ENCODE data around the gene SMCHD1. TPM values are rescaled to one million over a fixed set of nuclear protein-coding genes. Genes with fewer than 3 reads are reported as not detected.

The SMCHD1 gene
- total and polyA plus RNA-seq, 4 donors = 4.4 to 49.0 (median 25.4) TPM

GRCh38 chr18:2823966-2824365 is 168.4 kb downstream of the SMCHD1 start (continued):
- TF ChIP-seq HNF4G (IDR thresholded peaks at IDR 0.05) (no peak), EGR1 (IDR thresholded peaks at IDR 0.05; ENCODE audit: low read depth in 2 of 2) (no peak), RXRA (IDR thresholded peaks at IDR 0.05) (no peak), TAF1 (conservative IDR thresholded peaks at IDR 0.05) (no peak)

- no peaks in the 10 kb centered on the region for H3K27me3 ChIP-seq (ENCODE audit: control insufficient read depth in 4 of 4, insufficient read depth in 4 of 4, low read length in 3 of 4)
- DNase-seq (ENCODE audit: low spot score) = no peak
- H3K36me3 ChIP-seq (ENCODE audit: control insufficient read depth in 4 of 4, insufficient read depth in 3 of 4, low read depth in 1 of 4, low read length in 3 of 4) = no peaks in the 10 kb centered on the region
- no peaks in the 10 kb centered on the region for H3K9me3 ChIP-seq (ENCODE audit: control insufficient read depth in 4 of 4, low read length in 3 of 4)
- TF ChIP-seq HNF4A (conservative IDR thresholded peaks at IDR 0.05) (no peak), EGR1 (IDR thresholded peaks at IDR 0.05; ENCODE audit: low read depth in 2 of 2) (no peak), ZBTB33 (IDR thresholded peaks at IDR 0.05) (no peak), SP1 (IDR thresholded peaks at IDR 0.05) (no peak), FOXA1 (IDR thresholded peaks at IDR 0.05) (no peak), FOXA2 (IDR thresholded peaks at IDR 0.05) (no peak), JUND (IDR thresholded peaks at IDR 0.05) (no peak), REST (IDR thresholded peaks at IDR 0.05) (no peak), ATF3 (IDR thresholded peaks at IDR 0.05) (no peak), RXRA (IDR thresholded peaks at IDR 0.05) (no peak), TAF1 (conservative IDR thresholded peaks at IDR 0.05) (no peak), MAX (IDR thresholded peaks at IDR 0.05) (no peak), RAD21 (IDR thresholded peaks at IDR 0.05) (no peak), CTCF (IDR thresholded peaks at IDR 0.05; ENCODE audit: low read depth, low read length, missing input control) (no peak), NR2F2 (IDR thresholded peaks at IDR 0.05) (no peak), HNF4G (IDR thresholded peaks at IDR 0.05) (no peak), YY1 (IDR thresholded peaks at IDR 0.05) (no peak)
- H3K4me3 ChIP-seq (ENCODE audit: low read depth in 1 of 3, low read length in 3 of 3) = no peak overlapping the region
- H3K27ac ChIP-seq (ENCODE audit: low read depth in 1 of 2, low read length in 2 of 2) = no peak overlapping the region
- no peak overlapping the region for H3K9ac ChIP-seq (ENCODE audit: low read depth in 1 of 2, low read length in 2 of 2)
- H3K4me1 ChIP-seq (ENCODE audit: control insufficient read depth in 4 of 4, insufficient read depth in 4 of 4, low read length in 3 of 4) = no peaks in the 10 kb centered on the region
- WGBS = 87% methylated on average over 5 of the region's 5 CpGs
Measured at GRCh38 chr18:2824865-2825264, 169.3 kb downstream of the SMCHD1 start.

Measured in liver (tissue), 9 donors.